Measurements from ENCODE around the gene CASS4. TPM values are rescaled to one million over a fixed set of nuclear protein-coding genes. Genes with fewer than 3 reads are reported as not detected.

Gene CASS4
- total RNA-seq, 1 donor from 2014 or later = 0.74 TPM

DNA sequence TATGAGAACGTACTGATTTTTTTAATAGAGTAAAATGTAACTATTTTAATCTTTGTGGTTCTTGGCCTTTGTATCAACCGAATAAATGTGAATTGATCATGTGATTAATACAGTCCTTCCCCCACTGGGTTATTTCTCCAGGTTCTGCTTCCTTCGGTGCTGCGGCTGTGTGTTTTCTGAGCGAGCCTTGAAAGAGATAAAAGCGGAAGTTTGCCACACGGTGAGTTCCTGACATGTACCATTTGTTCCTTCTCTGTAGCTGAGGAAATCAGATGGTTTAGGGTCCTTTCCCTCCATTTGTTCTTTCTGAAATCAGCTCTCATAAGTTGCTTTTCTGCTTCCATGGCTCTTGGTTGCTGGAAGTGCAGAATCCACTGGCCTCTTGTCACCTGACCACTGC lies 71.9 kb downstream of the CASS4 start:
- peaks cover 0 to 68% of the 10 kb centered on the region in 2 donors for H3K36me3 ChIP-seq
- no peak for TF ChIP-seq POLR2A (IDR thresholded peaks at IDR 0.05)
- TF ChIP-seq, protein P1, sequence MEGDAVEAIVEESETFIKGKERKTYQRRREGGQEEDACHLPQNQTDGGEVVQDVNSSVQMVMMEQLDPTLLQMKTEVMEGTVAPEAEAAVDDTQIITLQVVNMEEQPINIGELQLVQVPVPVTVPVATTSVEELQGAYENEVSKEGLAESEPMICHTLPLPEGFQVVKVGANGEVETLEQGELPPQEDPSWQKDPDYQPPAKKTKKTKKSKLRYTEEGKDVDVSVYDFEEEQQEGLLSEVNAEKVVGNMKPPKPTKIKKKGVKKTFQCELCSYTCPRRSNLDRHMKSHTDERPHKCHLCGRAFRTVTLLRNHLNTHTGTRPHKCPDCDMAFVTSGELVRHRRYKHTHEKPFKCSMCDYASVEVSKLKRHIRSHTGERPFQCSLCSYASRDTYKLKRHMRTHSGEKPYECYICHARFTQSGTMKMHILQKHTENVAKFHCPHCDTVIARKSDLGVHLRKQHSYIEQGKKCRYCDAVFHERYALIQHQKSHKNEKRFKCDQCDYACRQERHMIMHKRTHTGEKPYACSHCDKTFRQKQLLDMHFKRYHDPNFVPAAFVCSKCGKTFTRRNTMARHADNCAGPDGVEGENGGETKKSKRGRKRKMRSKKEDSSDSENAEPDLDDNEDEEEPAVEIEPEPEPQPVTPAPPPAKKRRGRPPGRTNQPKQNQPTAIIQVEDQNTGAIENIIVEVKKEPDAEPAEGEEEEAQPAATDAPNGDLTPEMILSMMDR (IDR thresholded peaks at IDR 0.05) = no peak
- no peak for TF ChIP-seq POLR2AphosphoS5 (IDR thresholded peaks at IDR 0.05; ENCODE audit: insufficient read depth in 1 of 2, low read depth in 1 of 2)
- no peak for DNase-seq (ENCODE audit: extremely low spot score in 2 of 2)

GRCh38 chr20:56487216-56487615 lies 75.2 kb downstream of the CASS4 start:
- no peak for DNase-seq (ENCODE audit: extremely low spot score in 2 of 2)
- intact Hi-C loops (cut with DNase I) = no loop called here
- Histone ChIP-seq H3K27ac (no peak overlapping the region), H3K9me3 (no peaks in the 10 kb centered on the region), H3K27me3 (no peaks in the 10 kb centered on the region), H3K36me3 (peaks cover 0 to 58% of the 10 kb centered on the region in 2 donors), H3K4me3 (no peak overlapping the region), H3K4me1 (no peaks in the 10 kb centered on the region)
- TF ChIP-seq POLR2AphosphoS5 (IDR thresholded peaks at IDR 0.05; ENCODE audit: insufficient read depth in 1 of 2, low read depth in 1 of 2) (no peak), POLR2A (IDR thresholded peaks at IDR 0.05) (no peak)
- TF ChIP-seq, protein P1 (IDR thresholded peaks at IDR 0.05) = no peak

More for the DNA sequence above, 71.9 kb downstream of the CASS4 start:
- intact Hi-C loops (cut with DNase I) = no loop called here
- H3K27me3 ChIP-seq = no peaks in the 10 kb centered on the region
- no peaks in the 10 kb centered on the region for H3K9me3 ChIP-seq
- no peaks in the 10 kb centered on the region for H3K4me1 ChIP-seq
- no peak overlapping the region for H3K4me3 ChIP-seq
- H3K27ac ChIP-seq = no peak overlapping the region

- intact Hi-C loops (cut with DNase I) = no loop called here
- no peaks in the 10 kb centered on the region for H3K9me3 ChIP-seq
- no peak overlapping the region for H3K27ac ChIP-seq
- peaks cover 0 to 49% of the 10 kb centered on the region in 2 donors for H3K36me3 ChIP-seq
- no peak overlapping the region for H3K4me3 ChIP-seq
- DNase-seq (ENCODE audit: extremely low spot score in 2 of 2) = no peak
- no peaks in the 10 kb centered on the region for H3K27me3 ChIP-seq
- no peaks in the 10 kb centered on the region for H3K4me1 ChIP-seq
- TF ChIP-seq POLR2A (IDR thresholded peaks at IDR 0.05) = no peak
- TF ChIP-seq, protein P1 (IDR thresholded peaks at IDR 0.05) = no peak
- no peak for TF ChIP-seq POLR2AphosphoS5 (IDR thresholded peaks at IDR 0.05; ENCODE audit: insufficient read depth in 1 of 2, low read depth in 1 of 2)
Observed at GRCh38 chr20:56488566-56488965, 76.5 kb downstream of the CASS4 start.

DNA sequence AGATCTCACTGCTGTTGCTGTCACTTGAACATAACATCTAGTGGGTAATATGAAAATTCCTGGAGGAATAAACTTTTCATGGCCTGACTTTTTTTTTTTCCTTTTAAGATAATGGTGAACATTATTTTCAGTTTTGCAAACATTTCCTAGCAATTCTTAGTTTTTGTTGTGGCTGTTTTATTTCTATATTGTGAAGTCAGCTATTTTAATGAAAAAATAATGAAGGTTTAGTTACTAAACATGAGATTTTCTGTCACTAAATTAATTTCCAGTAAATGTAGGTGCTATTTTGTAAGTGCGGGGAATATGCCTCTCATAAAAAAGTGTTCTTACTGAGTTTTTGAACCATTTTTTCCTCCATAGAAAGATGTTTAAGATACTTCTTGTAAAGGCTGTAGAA lies 89.1 kb downstream of the CASS4 start:
- TF ChIP-seq, protein P1 (IDR thresholded peaks at IDR 0.05) = no peak
- no peak for TF ChIP-seq POLR2A (IDR thresholded peaks at IDR 0.05)
- no peak for TF ChIP-seq POLR2AphosphoS5 (IDR thresholded peaks at IDR 0.05; ENCODE audit: insufficient read depth in 1 of 2, low read depth in 1 of 2)
- peaks cover 0 to 20% of the 10 kb centered on the region in 2 donors for H3K36me3 ChIP-seq
- DNase-seq (ENCODE audit: extremely low spot score in 2 of 2) = no peak
- H3K27me3 ChIP-seq = no peaks in the 10 kb centered on the region
- H3K4me1 ChIP-seq = no peaks in the 10 kb centered on the region
- no peaks in the 10 kb centered on the region for H3K9me3 ChIP-seq
- no peak overlapping the region for H3K27ac ChIP-seq
- intact Hi-C loops (cut with DNase I) = no loop called here
- no peak overlapping the region for H3K4me3 ChIP-seq

GRCh38 chr20:56503916-56504315 lies 91.9 kb downstream of the CASS4 start:
- no peak overlapping the region for H3K27ac ChIP-seq
- no peaks in the 10 kb centered on the region for H3K27me3 ChIP-seq
- H3K9me3 ChIP-seq = no peaks in the 10 kb centered on the region
- H3K4me1 ChIP-seq = no peaks in the 10 kb centered on the region
- intact Hi-C loops (cut with DNase I) = no loop called here
- peaks cover 0 to 11% of the 10 kb centered on the region in 2 donors for H3K36me3 ChIP-seq
- no peak overlapping the region for H3K4me3 ChIP-seq
- TF ChIP-seq POLR2A (IDR thresholded peaks at IDR 0.05) = no peak
- TF ChIP-seq POLR2AphosphoS5 (IDR thresholded peaks at IDR 0.05; ENCODE audit: insufficient read depth in 1 of 2, low read depth in 1 of 2) = no peak
- TF ChIP-seq, protein P1 (IDR thresholded peaks at IDR 0.05) = no peak
- no peak for DNase-seq (ENCODE audit: extremely low spot score in 2 of 2)
